22Rv1 (cell line): ENCODE results near the gene PCP4.

Experiments
- CTCF ChIP-seq: fragments of 450-650 bp; IDR thresholded peaks from 2 replicates; pipeline ENCODE4 v1.5.1; 2017; ENCODE audit warnings: mild to moderate bottlenecking
- ZFX ChIP-seq: fragments of 450-650 bp; IDR thresholded peaks from 2 replicates; pipeline ENCODE4 v1.6.1; 2017; ENCODE audit warnings: antibody characterized with exemption, borderline replicate concordance

GRCh38 chr21:39867198-39867650 lies at the start of gene PCP4:
- peak; percentile 94 for TF ChIP-seq CTCF
- TF ChIP-seq ZFX = no peak
